Stimulated activated CD4-positive, alpha-beta T cell treated with anti-CD3 and anti-CD28 coated beads, Interleukin-1b, Interleukin-23, amount 100 ng/mL, for 48 hours (primary cell): ENCODE measurements around the gene ATP6V1G3.
A peak's percentile ranks its signal among the peaks of the same experiment; 100 is the strongest.
"Not testable (repeated sequence)": the region's sequence is repeated elsewhere in the genome, so short reads cannot be mapped to it uniquely, and the experiment has no call there.

Experiments used
- DNase-seq: peaks from one replicate; pipeline ENCODE4 v3.0.0-alpha.2; 2020

Gene ATP6V1G3

GRCh38 chr1:198540580-198540979 lies at the start of gene ATP6V1G3:
Gene ATP6V1G3, minus strand, starts transcription at chr1:198540680. Its CDS starts 30 bp downstream, at chr1:198540650.
- no peak for DNase-seq

GRCh38 chr1:198588845-198589244 lies 48.4 kb upstream of the ATP6V1G3 start:
- no peak for DNase-seq

GRCh38 chr1:198584163-198584562 lies 43.7 kb upstream of the ATP6V1G3 start:
- no peak for DNase-seq

GRCh38 chr1:198583209-198583802 lies 42.8 kb upstream of the ATP6V1G3 start:
- not testable (repeated sequence) for DNase-seq

GRCh38 chr1:198577444-198577843 lies 37.0 kb upstream of the ATP6V1G3 start:
- DNase-seq, result no peak

- no peak for DNase-seq
Observed at GRCh38 chr1:198575798-198576641, 35.5 kb upstream of the ATP6V1G3 start.

GRCh38 chr1:198575292-198575691 lies 34.8 kb upstream of the ATP6V1G3 start:
- no peak for DNase-seq

GRCh38 chr1:198574325-198574724 lies 33.8 kb upstream of the ATP6V1G3 start:
- no peak for DNase-seq

GRCh38 chr1:198564716-198565115 lies 24.2 kb upstream of the ATP6V1G3 start:
- DNase-seq, result no peak

GRCh38 chr1:198564157-198564556 lies 23.7 kb upstream of the ATP6V1G3 start:
- DNase-seq, result no peak

GRCh38 chr1:198563583-198563982 lies 23.1 kb upstream of the ATP6V1G3 start:
- no peak for DNase-seq

GRCh38 chr1:198560161-198560560 lies 19.7 kb upstream of the ATP6V1G3 start:
- DNase-seq, result no peak

- no peak for DNase-seq
Observed at GRCh38 chr1:198559362-198559761, 18.9 kb upstream of the ATP6V1G3 start.

GRCh38 chr1:198558402-198558801 lies 17.9 kb upstream of the ATP6V1G3 start:
- DNase-seq, result no peak

GRCh38 chr1:198556971-198557370 lies 16.5 kb upstream of the ATP6V1G3 start:
- peak; percentile 51 for DNase-seq

GRCh38 chr1:198552668-198553416 lies 12.4 kb upstream of the ATP6V1G3 start:
- no peak for DNase-seq

- no peak for DNase-seq
Observed at GRCh38 chr1:198550941-198551524, 10.6 kb upstream of the ATP6V1G3 start.

- DNase-seq, result no peak
Observed at GRCh38 chr1:198549866-198550265, 9.4 kb upstream of the ATP6V1G3 start.

GRCh38 chr1:198548890-198549289 lies 8.4 kb upstream of the ATP6V1G3 start:
- DNase-seq, result no peak

GRCh38 chr1:198545156-198545555 lies 4.7 kb upstream of the ATP6V1G3 start:
- DNase-seq, result no peak

- DNase-seq, result no peak
Observed at GRCh38 chr1:198544265-198544664, 3.8 kb upstream of the ATP6V1G3 start.

- DNase-seq, result no peak
Observed at GRCh38 chr1:198543670-198544260, 3.3 kb upstream of the ATP6V1G3 start.

- no peak for DNase-seq
Observed at GRCh38 chr1:198542632-198543031, 2.2 kb upstream of the ATP6V1G3 start.
